H1 (cell line): ENCODE data around the gene PDE8A. TPM values are rescaled to one million over a fixed set of nuclear protein-coding genes. Genes with fewer than 3 reads are reported as not detected.

ENCODE experiments used
- CTCF ChIA-PET: fragments of 300-600 bp; sonication (Branson Sonifier 250); formaldehyde crosslinking; loops from one replicate; lab custom pipeline; 2021; ENCODE audit not compliant: partially characterized antibody; lab: Charles Lee
- POLR2A ChIA-PET: fragments of 300-600 bp; sonication (Branson Sonifier 250); formaldehyde crosslinking; loops from one replicate; lab custom pipeline; 2021; ENCODE audit warnings: inconsistent platforms; ENCODE audit not compliant: partially characterized antibody; lab: Charles Lee
- DNase-seq, 2 experiments: peaks; one replicate each; pipeline versions ENCODE4 v3.0.0 to v3.0.0-alpha.2; 2010 to 2022; ENCODE audit warnings: low spot score in 2 of 2, low read depth in 1 of 2, mixed read lengths in 1 of 2
- FAIRE-seq: peaks from 2 replicates; lab custom pipeline; 2011; peaks lifted over from hg19 to GRCh38; lab: Jason Lieb, UNC
- H2AFZ ChIP-seq: 2 replicates; pipeline ENCODE4 v1.8.1; 2012; ENCODE audit warnings: low read length, inconsistent platforms
- H2AK5ac ChIP-seq: 2 replicates; pipeline ENCODE4 v1.6.1; 2013; ENCODE audit warnings: low read depth, low read length
- H2BK120ac ChIP-seq: replicated peaks from 2 replicates; pipeline ENCODE3; 2013; ENCODE audit warnings: low read depth, low read length, inconsistent platforms
- H2BK12ac ChIP-seq: 2 replicates; pipeline ENCODE4 v1.6.1; 2013; ENCODE audit warnings: low read depth, low read length
- H2BK15ac ChIP-seq: 2 replicates; pipeline ENCODE4 v1.6.1; 2013; ENCODE audit warnings: low read length
- H2BK20ac ChIP-seq: 2 replicates; pipeline ENCODE4 v1.6.1; 2013; ENCODE audit warnings: low read length
- H2BK5ac ChIP-seq: 2 replicates; pipeline ENCODE4 v1.6.1; 2013; ENCODE audit warnings: low read depth, low read length
- H3K14ac ChIP-seq: 2 replicates; pipeline ENCODE4 v1.6.1; 2013; ENCODE audit warnings: inconsistent platforms; ENCODE audit not compliant: insufficient read length
- H3K18ac ChIP-seq: 2 replicates; pipeline ENCODE4 v1.6.1; 2013; ENCODE audit warnings: low read length; ENCODE audit errors: extremely low read depth
- H3K23ac ChIP-seq: 2 replicates; pipeline ENCODE4 v1.6.1; 2013; ENCODE audit warnings: inconsistent platforms; ENCODE audit not compliant: insufficient read length
- H3K23me2 ChIP-seq: 2 replicates; pipeline ENCODE4 v1.6.1; 2013; ENCODE audit warnings: low read depth, low read length
- H3K27ac ChIP-seq: 2 replicates; pipeline ENCODE4 v1.6.1; 2011; ENCODE audit warnings: low read depth, low read length, inconsistent platforms
- H3K27me3 ChIP-seq, 4 experiments: replicated peaks in 1 of 4; 1 replicate in 1 of 4; 2 replicates in 3 of 4; pipeline versions ENCODE4 v1.6.1 to v1.8.1; 2011 to 2013; ENCODE audit warnings: low read length in 3 of 4, mild to moderate bottlenecking in 3 of 4, inconsistent platforms in 2 of 4, mixed read lengths in 2 of 4, moderate library complexity in 1 of 4; ENCODE audit not compliant: control insufficient read depth in 3 of 4, insufficient read depth in 3 of 4; ENCODE audit errors: extremely low read depth in 1 of 4
- H3K36me3 ChIP-seq, 4 experiments: 2 replicates each; pipeline versions ENCODE4 v1.6.1 to v1.8.1; 2011 to 2013; ENCODE audit warnings: mild to moderate bottlenecking in 4 of 4, low read length in 3 of 4, moderate library complexity in 2 of 4, control low read depth in 1 of 4, inconsistent platforms in 1 of 4; ENCODE audit not compliant: insufficient read depth in 4 of 4, control insufficient read depth in 2 of 4
- H3K4ac ChIP-seq: replicated peaks from 2 replicates; pipeline ENCODE3; 2013; ENCODE audit warnings: low read length, low read depth, mixed read lengths, inconsistent platforms; ENCODE audit not compliant: insufficient read length
- H3K4me1 ChIP-seq, 4 experiments: replicated peaks in 1 of 4; 1 replicate in 1 of 4; 2 replicates in 3 of 4; pipeline versions ENCODE4 v1.6.1 to v1.8.1; 2011 to 2013; ENCODE audit warnings: low read length in 3 of 4, inconsistent platforms in 2 of 4, mixed read lengths in 1 of 4; ENCODE audit not compliant: insufficient read depth in 4 of 4, control insufficient read depth in 3 of 4
- H3K4me2 ChIP-seq, 2 experiments: 2 replicates each; pipeline versions ENCODE4 v1.6.1 to v1.8.1; 2011 to 2013; ENCODE audit warnings: low read depth in 2 of 2, low read length in 2 of 2, control low read depth in 1 of 2, inconsistent platforms in 1 of 2, mild to moderate bottlenecking in 1 of 2; ENCODE audit not compliant: insufficient read depth in 1 of 2
- H3K4me3 ChIP-seq, 4 experiments: fragments of 200-600, 300-600 bp in 1 of 4; sonication (generic), shearing (Covaris generic), sonication (Bioruptor Twin) in 1 of 4; 2 replicates each; pipeline versions ENCODE4 v1.5.1 to v1.8.1; 2011 to 2016; ENCODE audit warnings: low read length in 4 of 4, low read depth in 3 of 4, control low read depth in 2 of 4, inconsistent platforms in 2 of 4, mild to moderate bottlenecking in 2 of 4, mixed read lengths in 1 of 4, moderate library complexity in 1 of 4; ENCODE audit not compliant: insufficient read depth in 2 of 4; ENCODE audit errors: extremely low read depth in 1 of 4
- H3K56ac ChIP-seq: replicated peaks from 2 replicates; pipeline ENCODE3; 2013; ENCODE audit warnings: low read depth, mild to moderate bottlenecking, mixed read lengths, low read length, inconsistent platforms; ENCODE audit not compliant: insufficient read length
- H3K79me1 ChIP-seq: 2 replicates; pipeline ENCODE4 v1.6.1; 2013; ENCODE audit warnings: low read depth, low read length, control low read depth
- H3K79me2 ChIP-seq, 2 experiments: 2 replicates each; pipeline versions ENCODE4 v1.6.1 to v1.8.1; 2012 to 2013; ENCODE audit warnings: low read length in 2 of 2, mild to moderate bottlenecking in 2 of 2, inconsistent platforms in 1 of 2; ENCODE audit not compliant: insufficient read depth in 2 of 2, control insufficient read depth in 1 of 2
- H3K9ac ChIP-seq, 4 experiments: replicated peaks in 1 of 4; 1 replicate in 1 of 4; 2 replicates in 3 of 4; pipeline versions ENCODE4 v1.6.1 to v1.8.1; 2011 to 2013; ENCODE audit warnings: low read depth in 3 of 4, low read length in 3 of 4, control low read depth in 2 of 4, mild to moderate bottlenecking in 2 of 4, moderate library complexity in 2 of 4, inconsistent platforms in 1 of 4; ENCODE audit errors: extremely low read depth in 1 of 4
- H3K9me3 ChIP-seq, 2 experiments: 2 replicates each; pipeline versions ENCODE4 v1.6.1 to v1.8.1; 2012 to 2013; ENCODE audit warnings: mild to moderate bottlenecking in 2 of 2, moderate library complexity in 2 of 2, control low read depth in 1 of 2, inconsistent platforms in 1 of 2, low read depth in 1 of 2, low read length in 1 of 2, mixed read lengths in 1 of 2; ENCODE audit not compliant: insufficient read depth in 2 of 2
- H4K20me1 ChIP-seq, 2 experiments: replicated peaks in 1 of 2; 2 replicates each; pipeline versions ENCODE3 to v1.8.1; 2011 to 2013; ENCODE audit warnings: inconsistent platforms in 2 of 2, low read length in 2 of 2, mild to moderate bottlenecking in 1 of 2; ENCODE audit not compliant: insufficient read depth in 2 of 2, control insufficient read depth in 1 of 2
- H4K5ac ChIP-seq: 2 replicates; pipeline ENCODE4 v1.6.1; 2013; ENCODE audit warnings: low read length, low read depth, mixed read lengths, inconsistent platforms; ENCODE audit not compliant: insufficient read length
- H4K8ac ChIP-seq: 2 replicates; pipeline ENCODE4 v1.8.0; 2013; ENCODE audit warnings: mild to moderate bottlenecking, moderate library complexity, low read length, inconsistent platforms; ENCODE audit not compliant: insufficient read depth; ENCODE audit errors: extremely low read depth
- H4K91ac ChIP-seq: replicated peaks from 2 replicates; pipeline ENCODE3; 2013; ENCODE audit warnings: low read length, mixed read lengths, inconsistent platforms; ENCODE audit not compliant: insufficient read length
- CBX5 ChIP-seq: fragments of 300-800, 300-1000 bp; sonication (generic); IDR thresholded peaks from 2 replicates; pipeline ENCODE4 v1.7.1; 2016; ENCODE audit warnings: antibody characterized with exemption, low read length, low read depth
- CBX8 ChIP-seq: fragments of 300-800, 300-1000 bp; sonication (generic); IDR thresholded peaks from 2 replicates; pipeline ENCODE4 v1.7.1; 2016; ENCODE audit warnings: low read depth, low read length, borderline replicate concordance
- CEBPB ChIP-seq: IDR thresholded peaks from 2 replicates; pipeline ENCODE4 v1.6.1; 2012; ENCODE audit warnings: low read depth, low read length
- CREB1 ChIP-seq: IDR thresholded peaks from 2 replicates; pipeline ENCODE4 v1.6.1; 2012; ENCODE audit warnings: inconsistent platforms
- EP300 ChIP-seq, 2 experiments: IDR thresholded peaks; 1 replicate in 1 of 2; 2 replicates in 1 of 2; pipeline ENCODE4 v1.6.1; 2011 to 2012; ENCODE audit warnings: low read depth in 2 of 2, low read length in 2 of 2, mild to moderate bottlenecking in 2 of 2, borderline replicate concordance in 1 of 2, inconsistent platforms in 1 of 2, moderate library complexity in 1 of 2
- FOSL1 ChIP-seq: IDR thresholded peaks from 2 replicates; pipeline ENCODE4 v1.6.1; 2011; ENCODE audit warnings: mild to moderate bottlenecking, low read depth, low read length, moderate library complexity; ENCODE audit not compliant: insufficient read depth
- GTF2F1 ChIP-seq: IDR thresholded peaks from 2 replicates; pipeline ENCODE4 v1.6.1; 2012; ENCODE audit warnings: low read depth, low read length, improper control_type of control experiment, borderline replicate concordance
- NANOG ChIP-seq: IDR thresholded peaks from 2 replicates; pipeline ENCODE4 v1.6.1; 2011; ENCODE audit warnings: low read length, low read depth, mild to moderate bottlenecking, inconsistent platforms; ENCODE audit not compliant: insufficient read depth, poor library complexity, severe bottlenecking
- NRF1 ChIP-seq: IDR thresholded peaks from 2 replicates; pipeline ENCODE4 v1.6.1; 2011; ENCODE audit warnings: mild to moderate bottlenecking, low read depth, low read length, improper control_type of control experiment
- PHF8 ChIP-seq: fragments of 200-600 bp; sonication (generic); conservative IDR thresholded peaks from 2 replicates; pipeline ENCODE4 v1.7.1; 2012; ENCODE audit warnings: low read depth, mild to moderate bottlenecking, inconsistent platforms, low read length, moderate library complexity
- RNF2 ChIP-seq: fragments of 200-900, 300-1000 bp; sonication (generic); IDR thresholded peaks from 2 replicates; pipeline ENCODE4 v1.7.1; 2016; ENCODE audit warnings: borderline replicate concordance, low read depth, mild to moderate bottlenecking, antibody characterized with exemption, low read length; ENCODE audit not compliant: poor library complexity, severe bottlenecking; ENCODE audit errors: missing control alignments
- WGBS, 2 experiments: shearing (Covaris generic) in 1 of 2; methylation state at CpG; one replicate each; pipeline versions ENCODE4 v1.1.6 to v1.1.7; 2013 to 2015; ENCODE audit warnings: low lambda C conversion rate in 2 of 2, mixed read lengths in 2 of 2, inconsistent platforms in 1 of 2, low coverage in 1 of 2, missing lambda C conversion rate in 1 of 2; ENCODE audit not compliant: insufficient replicate concordance in 2 of 2, insufficient coverage in 1 of 2, insufficient read length in 1 of 2; ENCODE audit errors: extremely low coverage in 1 of 2, missing lambda C conversion rate in 1 of 2; 5-methylcytosine and 5-hydroxymethylcytosine counted together
- polyA plus RNA-seq, 7 experiments: library from polyadenylated mRNA; depleted of rRNA in 3 of 7; stranded (reverse) in 5 of 7; unstranded in 2 of 7; fragments of >200 nt in 5 of 7; fragments of 200-250 nt in 2 of 7; gene quantifications; 1 replicate in 5 of 7; 2 replicates in 1 of 7; 4 replicates in 1 of 7; pipeline versions ENCODE4 v1.2.1 to v1.2.3, GENCODE V29; 2011 to 2013; ENCODE audit warnings: missing spikeins in 2 of 7, mixed read lengths in 2 of 7
- total RNA-seq: library from RNA; stranded (reverse); fragmentation: NEBNext Ultra II Directional; extraction: Animal tissue kit (Norgen Biotek cat#: 25700); gene quantifications from 2 replicates; pipeline ENCODE4 v1.2.1, GENCODE V29; 2021
- TF ChIP-seq, protein P1 (sequence below): IDR thresholded peaks from 2 replicates; pipeline ENCODE4 v1.6.1; 2012; ENCODE audit warnings: inconsistent platforms

PDE8A gene
- total and polyA plus RNA-seq, 2 of the 8 experiments (the other 6 are each of a cell fraction or from before 2014, with no cell fraction given) = 6.9 to 7.8 TPM

DNA sequence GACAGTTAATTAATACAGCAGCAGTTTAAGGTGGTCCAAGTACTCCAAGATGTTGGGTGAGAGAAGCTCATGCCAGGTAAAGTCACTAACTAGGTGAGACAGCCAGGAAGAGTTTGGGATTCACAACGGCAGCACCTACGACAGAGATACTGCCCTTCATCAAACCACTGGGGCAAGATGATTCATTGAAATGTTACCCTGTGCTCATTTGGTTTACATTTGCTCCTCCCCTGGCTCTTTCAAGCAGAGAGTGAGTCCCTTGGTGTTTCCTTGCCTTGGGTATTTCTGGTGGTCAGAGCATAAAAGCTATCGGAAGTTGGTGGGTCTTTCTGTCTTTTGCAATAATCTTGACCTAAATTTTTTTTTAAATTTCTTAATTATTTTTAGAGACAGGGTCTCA is 19.9 kb upstream of the PDE8A start:
- no peak overlapping the region for H4K91ac ChIP-seq
- FAIRE-seq = no peak
- H2BK12ac ChIP-seq = peak overlapping the region; percentile 96; the same call in 1 of the 2 replicates
- no peak overlapping the region for H3K23ac ChIP-seq
- H3K4ac ChIP-seq = no peak overlapping the region
- peaks cover 0 to 6% (median 3%) of the 10 kb centered on the region in 4 experiments; a peak in 5 of 7 replicates for H3K4me1 ChIP-seq
- 0 out of 2 replicates have a peak overlapping the region, but pooled peaks have one; percentile 72 for H2BK20ac ChIP-seq
- no peak overlapping the region for H3K18ac ChIP-seq
- H3K4me2 ChIP-seq = no peak overlapping the region
- no peak overlapping the region for H3K56ac ChIP-seq
- H3K14ac ChIP-seq = no peak overlapping the region
- POLR2A ChIA-PET = no interaction called here
- peak overlapping the region; percentile 40; the same call in 1 of the 2 replicates for H2BK15ac ChIP-seq
- peak overlapping the region; percentile 75; the same call in 1 of the 2 replicates for H2AK5ac ChIP-seq
- peak overlapping the region; percentile 71; the same call in 1 of the 2 replicates for H2BK5ac ChIP-seq
- H3K79me1 ChIP-seq = no peaks in the 10 kb centered on the region
- H4K5ac ChIP-seq = no peak overlapping the region
- H3K27me3 ChIP-seq = no peaks in the 10 kb centered on the region; a peak in 1 of 7 replicates
- no peak overlapping the region for H3K4me3 ChIP-seq
- no peaks in the 10 kb centered on the region for H4K20me1 ChIP-seq
- no peaks in the 10 kb centered on the region for H3K79me2 ChIP-seq
- no peak overlapping the region for H3K27ac ChIP-seq
- H2AFZ ChIP-seq = peak overlapping the region; percentile 89; the same call in 1 of the 2 replicates
- no peak for DNase-seq
- CTCF ChIA-PET = interaction anchor here (1.1 to 2.9 kb wide), 3 partner anchors 11 to 48 kb away, joined by 3 to 9 read pairs (median 3); no protein-coding TSS in a partner anchor
- H2BK120ac ChIP-seq = no peak overlapping the region
- WGBS, 2 experiments = 81% methylated on average over 3 of the region's 3 CpGs; no CpG with 5 or more reads in 1 of the 2 experiments
- peaks cover 2% of the 10 kb centered on the region; the same call in 1 of the 2 replicates for H3K23me2 ChIP-seq
- H3K9ac ChIP-seq = no peak overlapping the region
- H3K9me3 ChIP-seq = peaks cover 3 to 16% of the 10 kb centered on the region in 2 experiments; a peak in 1 of 4 replicates
- H3K36me3 ChIP-seq = no peaks in the 10 kb centered on the region
- no peak overlapping the region for H4K8ac ChIP-seq
- no peak for TF ChIP-seq NANOG
- no peak for TF ChIP-seq EP300 (IDR thresholded peaks at IDR 0.05; ENCODE audit: borderline replicate concordance in 1 of 2, low read depth in 2 of 2, low read length in 2 of 2)
- TF ChIP-seq, protein P1, sequence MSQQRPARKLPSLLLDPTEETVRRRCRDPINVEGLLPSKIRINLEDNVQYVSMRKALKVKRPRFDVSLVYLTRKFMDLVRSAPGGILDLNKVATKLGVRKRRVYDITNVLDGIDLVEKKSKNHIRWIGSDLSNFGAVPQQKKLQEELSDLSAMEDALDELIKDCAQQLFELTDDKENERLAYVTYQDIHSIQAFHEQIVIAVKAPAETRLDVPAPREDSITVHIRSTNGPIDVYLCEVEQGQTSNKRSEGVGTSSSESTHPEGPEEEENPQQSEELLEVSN = no peak
- no peak for TF ChIP-seq RNF2
- TF ChIP-seq CBX8 = no peak
- no peak for TF ChIP-seq CBX5
- no peak for TF ChIP-seq NRF1
- no peak for TF ChIP-seq FOSL1
- TF ChIP-seq CEBPB = no peak
- TF ChIP-seq GTF2F1 = no peak
- no peak for TF ChIP-seq PHF8
- TF ChIP-seq CREB1 = no peak
